T-helper 2 cell (primary cell): ENCODE data around the gene FSD2.
A peak's percentile ranks its signal among the peaks of the same experiment; 100 is the strongest.

ENCODE experiments used
- DNase-seq, 5 experiments: peaks; one replicate each; pipeline versions ENCODE4 v3.0.0 to v3.0.0-alpha.2; 2012 to 2022
- total RNA-seq, 2 donors: gene quantifications; one replicate each; lab custom pipeline; 2026; lab: John Stamatoyannopoulos, UW

FSD2 gene
- 0 reads per million in 2 donors for total RNA-seq

- DNase-seq: no peak
Measured at GRCh38 chr15:82805994-82806406, at the start of gene FSD2. FSD2 (minus strand) TSS chr15:82806069; CDS start chr15:82787390, 18,679 bp downstream.

GRCh38 chr15:82854554-82854953 is 48.7 kb upstream of the FSD2 start:
- no peak for DNase-seq

- no peak for DNase-seq
Measured at GRCh38 chr15:82852941-82853561, 47.2 kb upstream of the FSD2 start.

GRCh38 chr15:82851981-82852511 is 46.2 kb upstream of the FSD2 start:
- DNase-seq: no peak

- no peak for DNase-seq
Measured at GRCh38 chr15:82851306-82851850, 45.5 kb upstream of the FSD2 start.

- DNase-seq: no peak
Measured at GRCh38 chr15:82850731-82851130, 44.9 kb upstream of the FSD2 start.

GRCh38 chr15:82849556-82850512 is 44.0 kb upstream of the FSD2 start:
- DNase-seq: peak in 1 of 5 experiments; percentile 75

- DNase-seq: no peak
Measured at GRCh38 chr15:82848241-82848993, 42.5 kb upstream of the FSD2 start.

- DNase-seq: no peak
Measured at GRCh38 chr15:82847703-82848102, 41.8 kb upstream of the FSD2 start.

- DNase-seq: no peak
Measured at GRCh38 chr15:82846621-82847020, 40.8 kb upstream of the FSD2 start.

GRCh38 chr15:82845686-82846085 is 39.8 kb upstream of the FSD2 start:
- DNase-seq: no peak

GRCh38 chr15:82843566-82843965 is 37.7 kb upstream of the FSD2 start:
- no peak for DNase-seq

GRCh38 chr15:82840166-82840565 is 34.3 kb upstream of the FSD2 start:
- no peak for DNase-seq

- DNase-seq: no peak
Measured at GRCh38 chr15:82839136-82839535, 33.3 kb upstream of the FSD2 start.

- DNase-seq: no peak
Measured at GRCh38 chr15:82838096-82838735, 32.3 kb upstream of the FSD2 start.

- no peak for DNase-seq
Measured at GRCh38 chr15:82835391-82835917, 29.6 kb upstream of the FSD2 start.

GRCh38 chr15:82833362-82833682 is 27.5 kb upstream of the FSD2 start:
- DNase-seq: no peak

- peak in 2 of 5 experiments; percentile 12 to 84 for DNase-seq
Measured at GRCh38 chr15:82832601-82833361, 26.9 kb upstream of the FSD2 start.

GRCh38 chr15:82831894-82832600 is 26.2 kb upstream of the FSD2 start:
- DNase-seq: no peak

- DNase-seq: peak in 1 of 5 experiments; percentile 16
Measured at GRCh38 chr15:82830427-82831173, 24.7 kb upstream of the FSD2 start.
